HG02840 (cell line): ENCODE results near the gene KLK6.

Experiments used
- ATAC-seq: cut with Tn5 transposase; IDR thresholded peaks from one replicate; pipeline ENCODE4 v1.9.1; 2021; ENCODE audit warnings: mild to moderate bottlenecking, moderate library complexity, moderate number of reproducible peaks; ENCODE audit not compliant: unreplicated experiment, low FRiP score

Gene KLK6

DNA sequence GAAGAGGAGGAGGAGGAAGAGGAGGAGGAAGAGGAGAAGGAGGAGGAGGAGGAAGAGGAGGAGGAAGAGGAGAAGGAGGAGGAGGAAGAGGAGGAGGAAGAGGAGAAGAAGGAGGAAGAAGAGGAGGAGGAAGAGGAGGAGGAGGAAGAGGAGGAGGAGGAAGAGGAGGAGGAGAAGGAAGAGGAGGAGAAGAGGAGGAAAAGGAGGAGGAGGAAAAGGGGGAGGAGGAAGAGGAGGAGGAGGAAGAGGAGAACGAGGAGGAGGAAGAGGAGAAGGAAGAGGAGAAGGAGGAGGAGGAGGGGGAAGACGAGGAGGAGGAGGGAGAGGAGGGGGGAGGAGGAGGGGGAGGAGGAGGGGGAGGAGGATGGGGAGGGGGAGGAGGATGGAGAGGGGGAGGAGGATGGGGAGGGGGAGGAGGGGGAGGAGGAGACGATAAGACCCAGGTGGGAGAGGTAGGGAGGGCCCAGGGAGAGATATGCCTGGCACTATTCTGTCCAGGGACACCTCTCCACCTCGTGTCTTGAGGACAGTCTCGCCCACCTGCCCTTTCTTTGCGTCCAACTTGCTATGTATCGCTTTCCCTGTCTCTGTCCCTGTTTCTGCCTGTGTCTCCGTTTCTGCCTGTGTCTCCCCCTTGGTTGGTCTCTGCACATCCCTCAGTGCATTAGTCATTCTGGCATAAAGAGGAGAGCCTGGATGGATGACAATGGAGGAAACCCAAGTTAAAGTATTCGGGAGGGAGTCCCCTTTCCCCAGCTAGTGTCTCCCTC is 9.5 kb downstream of the KLK6 start:
- no peak for ATAC-seq

DNA sequence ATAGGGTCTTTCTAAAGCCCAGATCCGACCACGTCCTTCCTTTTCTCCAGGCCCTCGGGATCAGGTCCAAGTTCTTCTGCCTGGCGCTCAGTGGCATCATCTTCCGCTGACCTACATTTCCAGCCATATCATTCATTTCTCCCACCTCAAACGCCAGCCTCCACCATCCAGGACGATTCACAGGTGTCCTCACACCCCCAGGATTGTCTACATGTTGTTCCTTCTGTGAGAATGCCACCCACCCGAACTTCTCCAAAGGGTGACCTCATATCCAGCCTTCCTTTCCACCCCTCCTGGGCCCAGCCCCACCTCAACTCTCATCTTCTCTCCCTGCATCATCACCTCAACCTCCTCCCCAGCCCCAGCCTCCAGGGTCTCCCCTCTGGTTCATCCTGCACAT is 11.8 kb downstream of the KLK6 start:
- ATAC-seq: no peak

DNA sequence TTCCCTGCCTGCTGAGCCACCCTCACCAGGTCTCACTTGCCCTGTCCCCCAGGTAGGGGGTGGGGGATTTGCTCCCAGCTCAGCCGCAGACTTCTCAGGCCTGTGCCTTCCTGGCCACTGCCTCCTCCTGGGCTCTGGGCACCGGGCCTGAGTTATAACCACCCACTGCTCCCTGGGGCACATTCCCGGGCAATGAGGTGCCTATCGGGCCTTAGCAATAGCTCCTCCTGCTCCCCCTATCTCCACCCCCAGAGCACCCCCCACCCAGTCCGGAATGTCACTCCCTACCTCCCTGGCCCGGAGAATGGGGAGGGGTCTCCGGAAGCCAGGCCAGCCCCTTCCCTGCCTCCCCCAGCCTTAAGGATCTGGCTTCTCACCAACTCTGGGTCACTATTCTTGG is 16.5 kb downstream of the KLK6 start, which contains the start of gene KLK5:
KLK5 (minus strand) TSS at position 129 of the 400 bp plus-strand sequence. CDS start 381 bp downstream, outside the sequence.
- ATAC-seq: no peak

DNA sequence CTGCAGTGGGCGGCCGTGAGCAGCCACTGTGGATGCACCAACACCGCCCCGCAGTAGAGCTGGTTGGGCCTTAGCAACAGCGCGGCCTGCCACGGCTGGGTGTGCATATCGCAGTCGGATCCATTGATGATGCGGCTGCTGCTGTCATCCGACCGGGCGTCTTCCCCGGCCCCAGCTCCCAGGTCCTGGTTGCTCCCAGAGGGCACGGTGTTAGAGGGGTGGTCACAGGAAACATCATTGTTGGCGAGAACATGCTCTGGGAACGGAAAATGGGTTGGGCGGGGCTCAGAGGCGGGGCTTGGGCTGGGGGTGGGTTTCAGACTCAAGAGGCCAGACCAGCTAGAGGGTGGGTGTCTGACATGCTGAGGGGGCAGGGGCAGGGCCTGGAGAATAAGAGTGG is 19.5 kb downstream of the KLK6 start:
- ATAC-seq: no peak

DNA sequence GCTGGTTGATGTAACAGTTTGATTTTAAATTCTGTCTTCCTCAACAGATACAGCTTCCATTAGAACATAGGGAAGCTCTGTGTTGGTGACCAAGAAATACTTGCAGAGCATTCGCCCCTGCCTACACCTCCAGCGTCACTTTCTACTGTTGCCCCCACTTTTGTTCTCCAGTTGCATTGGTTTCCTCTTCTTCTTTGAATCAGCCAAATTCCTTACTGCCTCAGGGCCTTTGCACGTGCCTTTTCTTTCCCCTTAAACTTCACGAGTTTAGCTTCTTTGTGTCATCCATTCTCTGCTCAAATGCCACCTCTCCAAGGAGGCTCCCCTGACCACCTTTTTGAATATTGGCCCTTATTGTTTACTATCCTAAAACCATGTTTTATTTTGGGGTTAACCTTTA is 22.3 kb downstream of the KLK6 start:
- no peak for ATAC-seq

DNA sequence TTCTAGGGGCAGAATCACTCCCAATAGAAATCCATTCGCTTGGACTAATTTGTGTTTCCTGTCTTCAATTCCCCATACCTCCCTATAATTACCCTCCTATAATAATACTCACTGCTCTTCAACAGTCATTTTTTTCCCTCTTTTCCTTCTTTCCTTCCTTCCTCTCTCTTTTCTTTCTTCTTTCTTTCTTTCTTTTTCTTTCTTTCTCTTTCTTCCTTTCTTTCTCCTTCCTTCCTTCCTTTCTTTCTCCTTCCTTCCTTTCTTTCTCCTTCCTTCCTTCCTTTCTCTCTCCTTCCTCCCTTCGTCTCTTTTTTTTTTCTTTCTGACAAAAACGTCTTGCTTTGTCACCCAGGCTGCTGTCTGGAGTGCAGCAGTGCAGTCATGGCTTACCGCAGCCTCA is 24.6 kb downstream of the KLK6 start:
- no peak for ATAC-seq

DNA sequence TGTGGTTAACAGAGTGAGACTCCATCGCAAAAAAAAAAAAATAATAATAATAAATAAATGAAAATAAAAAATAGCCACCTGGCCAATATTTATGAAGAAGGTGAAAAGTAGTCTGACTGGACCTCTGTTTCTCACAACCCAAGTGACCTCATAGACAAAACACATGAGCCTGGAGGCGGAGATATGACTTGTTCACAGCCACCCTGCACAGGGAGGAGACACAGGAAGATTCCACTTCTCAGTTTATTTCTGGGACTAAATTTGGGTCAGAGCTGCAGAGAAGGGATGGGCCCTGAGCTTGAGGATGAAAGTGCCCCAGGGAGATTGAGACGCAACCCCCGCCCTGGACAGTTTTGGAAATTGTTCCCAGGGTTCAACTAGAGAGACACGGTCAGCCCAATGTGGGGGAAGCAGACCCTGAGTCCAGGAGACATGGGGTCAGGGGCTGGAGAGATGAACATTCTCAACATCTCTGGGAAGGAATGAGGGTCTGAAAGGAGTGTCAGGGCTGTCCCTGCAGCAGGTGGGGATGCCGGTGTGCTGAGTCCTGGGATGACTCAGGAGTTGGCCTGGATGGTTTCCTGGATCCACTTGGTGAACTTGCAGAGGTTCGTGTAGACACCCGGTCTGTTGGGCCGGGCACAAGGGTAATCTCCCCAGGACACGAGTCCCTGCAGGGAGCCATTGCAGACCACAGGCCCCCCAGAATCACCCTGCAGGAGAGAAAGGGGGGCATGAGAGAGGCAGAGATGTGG is 26.1 kb downstream of the KLK6 start:
- no peak for ATAC-seq

DNA sequence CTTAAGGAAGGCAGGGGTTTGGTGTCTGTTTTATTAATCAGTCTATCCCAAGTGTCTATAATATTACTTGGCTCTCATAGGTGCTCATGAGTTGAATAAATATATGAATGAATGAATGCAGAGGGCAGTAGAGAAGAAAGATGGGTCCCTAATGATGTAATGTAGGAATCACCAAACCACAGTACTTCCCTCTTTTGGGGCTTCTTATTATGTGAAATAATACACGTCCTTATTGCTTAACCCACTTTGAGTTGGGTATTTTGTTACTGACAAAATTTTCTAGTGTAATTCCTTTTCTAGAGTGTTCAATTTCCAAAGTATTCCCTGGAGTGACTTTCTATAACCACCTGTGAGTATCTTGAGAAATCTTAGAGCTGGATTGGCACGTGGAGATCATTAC is 29.8 kb downstream of the KLK6 start:
- ATAC-seq: no peak

DNA sequence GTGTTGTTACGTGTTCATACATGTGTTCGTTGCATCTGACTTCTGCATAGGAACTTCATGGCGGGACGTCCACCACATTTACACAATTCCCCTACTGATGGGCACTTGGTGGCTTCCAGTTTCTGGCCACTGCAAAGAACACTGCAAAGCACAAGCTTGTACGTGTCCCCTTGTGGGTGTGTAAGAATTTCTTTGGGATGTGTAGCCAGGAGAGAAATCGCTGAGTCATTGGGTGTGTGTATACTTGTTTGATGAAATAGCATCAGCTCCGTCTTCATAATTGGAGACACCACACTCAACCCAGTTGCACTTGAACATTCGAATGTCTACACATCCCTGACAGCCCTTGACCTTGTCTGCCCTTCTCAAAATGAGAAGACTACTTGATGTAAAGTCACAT is 35.8 kb downstream of the KLK6 start:
- ATAC-seq: no peak

DNA sequence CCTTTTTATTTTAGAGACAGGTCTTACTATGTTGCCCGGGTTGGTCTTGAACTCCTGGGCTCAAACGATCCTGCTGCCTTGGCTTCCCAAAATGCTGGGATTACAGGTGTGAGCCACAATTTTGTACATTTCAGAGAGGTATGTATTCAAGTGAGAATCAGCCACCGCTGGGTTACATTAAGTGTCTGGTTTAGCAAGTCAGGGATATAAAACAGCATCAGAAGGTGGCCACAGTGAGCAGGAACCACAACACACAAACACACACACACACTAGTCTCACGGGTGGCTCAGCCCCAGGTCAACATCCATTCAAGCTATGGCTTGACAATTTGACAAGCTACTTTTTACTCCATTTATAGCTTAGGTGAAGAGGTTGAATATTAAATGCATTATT is 36.7 kb downstream of the KLK6 start:
- ATAC-seq: no peak

DNA sequence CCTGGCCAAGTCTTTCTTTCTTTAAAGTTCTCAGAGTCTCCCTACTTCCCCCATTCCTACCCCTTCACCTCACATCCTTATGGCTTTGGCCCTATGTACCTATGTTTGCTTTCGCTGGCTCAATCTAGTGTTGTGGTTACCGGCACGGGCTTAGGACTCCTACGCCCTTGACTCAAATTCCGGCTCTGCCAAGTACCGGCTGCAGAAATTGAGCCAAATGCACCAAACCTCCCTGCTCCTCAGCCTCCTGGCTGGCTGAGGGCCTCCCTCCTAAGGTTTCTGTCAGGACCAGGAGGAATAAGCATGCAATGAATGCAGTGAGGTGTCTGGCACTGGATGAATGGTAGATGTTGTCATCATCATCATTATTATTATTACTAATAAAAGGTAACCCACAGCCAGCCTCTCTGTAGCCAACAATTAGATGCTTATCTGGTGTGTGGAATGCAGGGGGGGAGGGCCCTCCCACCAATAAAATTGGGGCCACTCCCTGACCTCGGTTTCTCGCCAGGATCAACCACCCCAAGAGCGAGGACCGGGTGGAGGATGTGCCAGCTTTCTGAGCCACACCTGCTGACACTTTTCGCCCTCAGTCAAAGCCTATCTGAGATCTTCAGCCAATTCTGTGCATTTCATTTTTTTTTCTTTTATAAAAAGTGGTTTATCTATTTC is 37.2 kb downstream of the KLK6 start:
- ATAC-seq: no peak

DNA sequence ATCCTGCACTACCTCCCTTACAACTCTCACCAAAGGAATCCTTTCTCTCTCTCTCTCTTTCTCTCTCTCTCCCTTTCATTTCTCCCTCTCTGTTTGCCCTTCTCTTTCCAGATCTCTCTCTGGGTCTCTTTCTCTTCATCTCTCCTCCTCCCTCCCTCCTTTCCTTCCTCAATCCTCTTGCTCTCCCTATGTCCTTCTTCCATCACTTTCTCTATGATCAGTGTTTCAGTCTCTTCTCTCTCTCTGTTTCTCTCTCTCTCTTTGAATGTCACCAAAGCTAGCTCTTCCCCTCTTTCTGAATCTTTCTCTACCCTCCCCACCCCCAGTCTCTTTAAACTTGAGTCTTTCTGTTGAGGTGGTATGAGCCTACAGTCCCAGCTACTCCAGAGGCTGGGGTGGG is 38.4 kb downstream of the KLK6 start:
- ATAC-seq: no peak

DNA sequence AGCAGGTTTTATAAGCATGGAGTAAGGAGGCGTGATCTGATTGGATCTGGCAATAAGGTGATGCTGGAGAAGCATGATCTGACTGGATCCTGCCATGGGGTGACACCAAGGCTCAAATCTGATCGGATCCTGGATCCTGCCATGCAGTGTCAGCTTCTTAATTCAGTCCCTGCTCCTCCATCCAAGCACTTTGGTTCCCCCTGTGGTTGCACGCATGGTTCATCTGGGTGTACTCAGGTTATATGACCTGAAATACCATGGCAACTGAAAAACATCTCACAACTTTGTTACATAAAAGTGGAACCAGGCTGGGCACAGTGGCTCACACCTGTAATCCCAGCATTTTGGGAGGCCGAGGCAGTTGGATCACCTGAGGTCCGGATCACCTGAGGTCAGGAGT is 40.6 kb downstream of the KLK6 start:
- no peak for ATAC-seq

DNA sequence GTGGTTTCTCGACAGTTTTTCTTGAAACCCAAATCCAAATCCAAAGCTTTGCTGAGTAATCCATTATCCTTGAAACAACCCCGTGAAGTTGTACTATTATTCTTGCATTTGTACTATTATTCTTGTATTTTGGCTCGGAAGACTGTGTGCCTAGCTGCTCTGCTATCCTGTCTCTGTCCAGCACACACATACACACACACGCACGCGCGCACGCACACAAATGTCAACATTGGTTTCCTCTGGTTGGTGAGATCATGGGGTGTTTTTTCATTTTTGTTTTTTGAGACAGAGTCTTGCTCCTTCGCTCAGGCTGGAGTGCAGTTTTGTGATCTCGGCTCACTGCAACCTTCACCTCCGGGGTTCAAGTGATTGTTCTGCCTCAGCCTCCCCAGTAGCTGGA is 43.2 kb downstream of the KLK6 start:
- no peak for ATAC-seq

DNA sequence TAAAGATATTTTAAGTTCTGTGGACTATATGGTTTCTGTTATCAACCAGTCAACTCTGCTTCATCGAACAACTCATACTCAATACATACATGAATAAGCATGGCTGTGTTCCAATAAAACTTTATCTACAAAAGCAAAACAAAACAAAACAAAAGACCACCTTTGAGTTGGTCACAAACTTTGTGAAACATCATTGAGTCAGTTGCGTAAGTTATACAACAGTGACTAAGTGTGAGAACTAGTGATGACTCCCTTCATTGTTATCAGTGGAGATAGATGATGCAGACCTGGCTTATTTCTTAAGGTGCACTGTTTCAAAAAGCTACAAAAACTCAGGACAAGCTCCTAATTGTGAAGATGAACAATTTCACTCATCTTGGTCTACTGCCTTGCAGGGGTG is 43.7 kb downstream of the KLK6 start:
- no peak for ATAC-seq

DNA sequence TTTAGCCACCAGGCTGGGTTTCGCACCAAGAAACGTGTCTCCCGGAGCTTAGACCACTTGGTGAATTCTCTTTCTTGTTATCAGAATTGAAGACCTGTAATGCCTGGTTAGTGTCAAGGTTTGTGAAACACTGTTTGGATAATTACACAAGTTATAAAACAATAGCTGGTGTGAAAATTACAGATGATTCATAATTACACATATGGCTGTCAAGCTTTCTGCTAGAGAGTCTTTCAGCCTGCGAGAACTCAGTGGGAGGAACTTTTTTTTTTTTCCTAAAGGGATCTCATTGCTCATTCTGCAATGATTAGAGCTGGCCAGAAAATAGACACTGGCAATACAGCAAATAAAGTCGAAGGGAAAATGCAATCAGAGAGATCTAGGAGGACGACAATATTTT is 44.8 kb downstream of the KLK6 start:
- ATAC-seq: no peak

DNA sequence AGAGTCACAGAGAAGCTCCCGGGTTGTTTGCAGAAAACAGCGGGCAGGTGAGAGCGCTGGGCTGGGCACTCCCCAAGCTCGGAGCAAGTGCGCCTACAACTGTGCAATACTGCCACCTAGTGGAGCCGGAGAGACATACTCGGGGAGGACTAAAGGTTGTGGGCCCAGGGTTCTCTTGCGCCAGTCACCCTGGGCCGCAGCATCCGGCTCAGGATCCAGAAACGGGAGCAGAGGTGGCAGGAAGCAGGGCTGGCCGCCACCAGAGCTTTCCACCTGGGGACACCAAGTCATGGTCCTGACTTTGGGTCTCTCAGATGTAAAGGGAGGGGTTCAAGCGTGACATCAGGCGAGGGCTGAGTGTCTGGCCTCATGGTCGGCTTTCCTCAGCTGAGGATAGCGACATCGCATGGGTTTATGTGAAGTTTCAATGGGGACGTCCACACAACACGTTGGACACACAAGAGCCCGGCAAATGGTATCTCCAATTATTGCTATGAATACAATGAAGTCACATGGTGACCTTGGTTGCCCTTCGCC is 47.0 kb downstream of the KLK6 start:
- ATAC-seq: no peak

DNA sequence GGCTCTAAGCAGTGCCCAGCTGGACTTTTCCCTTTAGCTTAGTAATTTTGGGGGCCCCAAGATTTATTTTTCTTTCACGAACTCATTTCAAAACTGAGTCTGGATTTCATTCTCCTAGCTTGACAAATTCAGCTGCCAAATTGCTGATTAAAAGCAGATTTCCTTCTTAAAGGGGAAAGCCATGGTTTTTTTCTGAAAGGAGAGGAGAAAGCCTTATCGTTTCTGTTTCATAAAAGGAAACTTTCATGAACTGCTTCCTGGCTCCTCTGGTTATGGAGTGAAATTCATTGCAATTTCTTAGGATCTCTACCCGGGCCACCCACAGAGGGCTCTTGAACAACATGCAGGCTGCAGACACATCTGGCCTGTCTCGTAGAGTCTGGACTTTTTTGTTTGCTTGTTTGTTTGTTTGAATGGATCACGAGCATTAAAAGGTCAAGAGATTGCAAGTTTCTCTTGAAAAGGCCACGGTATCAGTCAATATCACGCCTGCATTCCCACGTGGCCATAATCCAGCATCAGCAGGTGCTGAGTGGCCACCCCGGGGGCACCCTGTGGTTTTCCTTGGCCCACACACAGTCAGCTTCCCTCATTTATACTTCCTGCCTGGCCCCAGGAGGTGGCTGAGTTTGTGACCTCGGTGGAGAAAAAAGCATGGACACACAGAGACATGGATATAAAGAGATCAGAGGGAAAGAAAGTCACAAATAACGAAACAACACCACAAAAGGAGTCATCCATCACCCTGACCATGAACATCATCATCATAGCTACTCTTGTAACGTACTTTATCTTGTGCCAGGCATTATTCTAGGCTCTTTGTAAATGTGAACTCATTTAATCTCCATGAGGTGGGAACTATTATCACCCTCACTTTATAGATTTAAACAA is 47.7 kb downstream of the KLK6 start:
- ATAC-seq: no peak

DNA sequence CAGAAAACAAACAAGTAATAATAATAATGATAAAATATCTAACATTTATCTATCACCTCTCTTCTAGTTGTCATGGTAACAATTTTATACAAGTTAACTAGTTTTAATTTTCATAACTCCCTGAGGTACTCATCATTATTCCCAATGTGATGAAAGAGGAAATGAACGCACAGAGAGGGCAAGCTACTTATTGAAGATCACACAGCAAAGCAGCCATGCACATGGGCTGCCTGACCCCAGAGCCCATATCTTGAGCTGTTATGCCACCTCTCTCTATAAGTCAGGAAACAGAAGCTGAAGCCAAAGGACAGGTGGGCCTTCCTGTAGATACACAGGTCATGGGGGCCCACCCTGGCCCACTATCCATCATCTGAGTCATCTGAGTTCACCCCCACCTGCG is 53.3 kb downstream of the KLK6 start:
- no peak for ATAC-seq
